Measurements from ENCODE around the gene SP1.

The SP1 gene

GRCh38 chr12:53453953-53454640, 74.1 kb downstream of the SP1 start:
- no peak for DNase-seq

GRCh38 chr12:53454707-53455106, 74.7 kb downstream of the SP1 start:
- no peak for DNase-seq

- DNase-seq, result no peak
These were observed 76.8 kb downstream of the SP1 start for GRCh38 chr12:53456654-53457366.

- no peak for DNase-seq
These were observed 79.1 kb downstream of the SP1 start for GRCh38 chr12:53459097-53459496.

DNA sequence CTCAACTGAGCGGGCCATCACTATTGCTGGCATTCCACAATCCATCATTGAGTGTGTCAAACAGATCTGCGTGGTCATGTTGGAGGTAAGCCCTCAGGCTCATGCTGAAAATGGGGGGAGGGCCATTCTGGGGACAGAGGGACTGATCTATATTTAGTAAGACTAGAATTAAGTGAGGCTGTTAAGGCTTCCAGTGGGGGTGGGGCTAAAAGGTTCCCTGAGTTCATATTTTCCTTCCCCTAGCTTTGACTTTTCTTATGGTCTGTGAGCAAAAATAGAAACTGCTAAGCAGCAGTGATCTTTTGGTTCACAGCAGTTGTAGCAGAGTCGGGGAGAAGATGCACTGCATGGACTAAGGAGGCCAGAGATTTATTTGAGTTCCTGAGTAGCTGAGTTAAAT, 81.1 kb downstream of the SP1 start:
- DNase-seq, result no peak

- no peak for DNase-seq
These were observed 81.6 kb downstream of the SP1 start for GRCh38 chr12:53461591-53461990.

GRCh38 chr12:53462935-53463334, 83.0 kb downstream of the SP1 start:
- no peak for DNase-seq

GRCh38 chr12:53463802-53464560, 84.0 kb downstream of the SP1 start:
- DNase-seq, result no peak

- DNase-seq, result no peak
These were observed 84.9 kb downstream of the SP1 start for GRCh38 chr12:53464685-53465418.

- DNase-seq, result no peak
These were observed 85.7 kb downstream of the SP1 start for GRCh38 chr12:53465679-53466078.
